ENCODE results near the gene GRK5.

DNA sequence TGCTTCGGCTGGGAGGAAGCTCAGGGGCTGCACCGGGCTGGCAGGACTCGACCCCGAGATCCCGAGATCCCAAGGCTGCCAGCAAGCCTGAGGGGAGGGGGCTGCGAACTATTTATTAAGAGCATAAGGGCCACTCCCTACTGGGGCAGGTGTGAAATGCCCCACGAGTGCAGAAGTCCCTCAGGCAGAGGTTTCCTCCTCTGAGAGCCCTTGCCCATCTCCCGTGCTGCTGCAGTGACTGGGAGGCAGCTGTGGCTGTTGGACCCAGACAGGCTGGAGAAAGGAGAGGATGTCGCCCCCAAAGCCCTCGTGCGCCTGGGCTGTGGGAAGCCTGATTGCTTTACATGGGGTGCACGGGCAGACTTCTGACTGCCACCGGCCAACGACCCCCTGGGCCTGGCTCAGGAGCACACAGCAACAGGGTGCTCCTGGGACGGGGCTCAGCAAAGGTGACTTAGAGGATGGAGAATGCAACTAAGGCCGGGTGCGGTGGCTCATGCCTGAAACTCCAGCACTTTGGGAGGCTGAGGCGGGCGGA lies 295.3 kb downstream of the GRK5 start:
- TF ChIP-seq, protein P1, sequence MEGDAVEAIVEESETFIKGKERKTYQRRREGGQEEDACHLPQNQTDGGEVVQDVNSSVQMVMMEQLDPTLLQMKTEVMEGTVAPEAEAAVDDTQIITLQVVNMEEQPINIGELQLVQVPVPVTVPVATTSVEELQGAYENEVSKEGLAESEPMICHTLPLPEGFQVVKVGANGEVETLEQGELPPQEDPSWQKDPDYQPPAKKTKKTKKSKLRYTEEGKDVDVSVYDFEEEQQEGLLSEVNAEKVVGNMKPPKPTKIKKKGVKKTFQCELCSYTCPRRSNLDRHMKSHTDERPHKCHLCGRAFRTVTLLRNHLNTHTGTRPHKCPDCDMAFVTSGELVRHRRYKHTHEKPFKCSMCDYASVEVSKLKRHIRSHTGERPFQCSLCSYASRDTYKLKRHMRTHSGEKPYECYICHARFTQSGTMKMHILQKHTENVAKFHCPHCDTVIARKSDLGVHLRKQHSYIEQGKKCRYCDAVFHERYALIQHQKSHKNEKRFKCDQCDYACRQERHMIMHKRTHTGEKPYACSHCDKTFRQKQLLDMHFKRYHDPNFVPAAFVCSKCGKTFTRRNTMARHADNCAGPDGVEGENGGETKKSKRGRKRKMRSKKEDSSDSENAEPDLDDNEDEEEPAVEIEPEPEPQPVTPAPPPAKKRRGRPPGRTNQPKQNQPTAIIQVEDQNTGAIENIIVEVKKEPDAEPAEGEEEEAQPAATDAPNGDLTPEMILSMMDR (IDR thresholded peaks at IDR 0.05) = no peak
- TF ChIP-seq POLR2A (IDR thresholded peaks at IDR 0.05) = no peak

Measured in Peyer's patch (tissue), 4 donors.